ENCODE results near the gene SPACA6.

DNA sequence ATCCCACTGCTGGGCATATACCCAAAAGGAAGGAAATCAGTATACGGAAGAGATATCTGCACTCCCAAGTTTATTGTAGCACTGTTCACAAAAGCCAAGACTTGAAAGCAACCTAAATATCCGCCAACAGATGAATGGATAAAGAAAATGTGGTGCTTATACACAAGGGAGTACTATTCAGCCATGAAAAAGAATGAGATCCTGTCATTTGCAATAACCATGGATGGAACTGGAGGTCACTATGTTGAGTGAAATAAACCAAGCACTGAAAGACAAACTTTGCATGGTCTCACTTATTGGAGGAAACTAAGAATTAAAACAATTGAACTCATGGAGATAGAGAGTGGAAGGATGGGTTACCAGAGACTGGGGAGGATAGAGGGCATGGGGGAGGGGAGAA lies 40.0 kb upstream of the SPACA6 start:
- no peak for TF ChIP-seq CTCF (conservative IDR thresholded peaks at IDR 0.05 in 1 of 2, IDR thresholded peaks at IDR 0.05 in 1 of 2; ENCODE audit: low read depth in 1 of 2, low read length in 2 of 2)
- TF ChIP-seq EZH2 (IDR thresholded peaks at IDR 0.05; ENCODE audit: low read length, missing control alignments) = no peak

Data from fibroblast of lung (primary cell).